Spleen (tissue), 11 donors: ENCODE measurements around the gene GMEB1. TPM values are rescaled to one million over a fixed set of nuclear protein-coding genes. Genes with fewer than 3 reads are reported as not detected.

Experiments
- DNase-seq: peaks from one replicate; pipeline ENCODE4 v3.0.0-alpha.2; 2020
- H3K27ac ChIP-seq, 8 donors: fragments of 200-600 bp; sonication (generic) in 7 of 8; 1 replicate in 4 of 8; 2 replicates in 4 of 8; pipeline versions ENCODE4 v1.5.0 to v1.8.0; 2016 to 2021; ENCODE audit warnings: inconsistent platforms in 4 of 8, mild to moderate bottlenecking in 4 of 8, moderate library complexity in 1 of 8
- H3K27me3 ChIP-seq, 7 donors: fragments of 200-600 bp; sonication (generic) in 6 of 7; replicated peaks in 1 of 7; 1 replicate in 4 of 7; 2 replicates in 3 of 7; pipeline versions ENCODE4 v1.5.0 to v1.8.0; 2016 to 2021; ENCODE audit warnings: inconsistent platforms in 3 of 7, mild to moderate bottlenecking in 1 of 7
- H3K36me3 ChIP-seq, 6 donors: fragments of 200-600 bp; sonication (generic) in 5 of 6; 1 replicate in 4 of 6; 2 replicates in 2 of 6; pipeline versions ENCODE4 v1.5.0 to v1.8.0; 2016 to 2021; ENCODE audit warnings: inconsistent platforms in 2 of 6
- H3K4me1 ChIP-seq, 6 donors: fragments of 200-600 bp; sonication (generic) in 5 of 6; 1 replicate in 3 of 6; 2 replicates in 3 of 6; pipeline versions ENCODE4 v1.5.0 to v1.8.0; 2016 to 2021; ENCODE audit warnings: inconsistent platforms in 3 of 6
- H3K4me3 ChIP-seq, 8 donors: fragments of 200-600 bp; sonication (generic) in 7 of 8; 1 replicate in 4 of 8; 2 replicates in 4 of 8; pipeline versions ENCODE4 v1.5.0 to v1.8.0; 2016 to 2021; ENCODE audit warnings: inconsistent platforms in 4 of 8, mild to moderate bottlenecking in 4 of 8, moderate library complexity in 2 of 8
- H3K9me3 ChIP-seq, 8 donors: fragments of 200-600 bp; sonication (generic) in 7 of 8; 1 replicate in 4 of 8; 2 replicates in 4 of 8; pipeline versions ENCODE4 v1.5.0 to v1.8.0; 2016 to 2021; ENCODE audit warnings: inconsistent platforms in 4 of 8
- POLR2A ChIP-seq, 3 donors: fragments of 450-650 bp; IDR thresholded peaks; one replicate each; pipeline ENCODE4 v1.5.1; 2017; ENCODE audit warnings: antibody characterized with exemption in 3 of 3, mild to moderate bottlenecking in 1 of 3
- POLR2AphosphoS5 ChIP-seq, 3 donors: sonication (generic); formaldehyde crosslinking; IDR thresholded peaks; one replicate each; pipeline ENCODE4 v1.5.1; 2017; ENCODE audit warnings: antibody characterized with exemption in 3 of 3
- WGBS, 5 donors: extraction: QIAGEN DNeasy Blood & Tissue Kit in 3 of 5; methylation state at CpG; one replicate each; pipeline versions ENCODE4 v1.1.5 to v1.1.7; 2013 to 2018; 5-methylcytosine and 5-hydroxymethylcytosine counted together
- intact Hi-C: fragments of 100-400 bp; cut with DNase I; formaldehyde crosslinking; loops from one replicate; pipeline ENCODE4 v1.15.0; 2023; ENCODE audit warnings: low total_unique reads
- polyA plus RNA-seq, 3 donors: library from polyadenylated mRNA; stranded (reverse); fragments of 200-250 nt; gene quantifications; one replicate each; pipeline ENCODE4 v1.2.1, GENCODE V29; 2013
- total RNA-seq, 7 donors: library from RNA; depleted of rRNA in 3 of 7; stranded (reverse); fragments of >200 nt in 3 of 7; fragmentation: NEBNext Ultra II Directional in 4 of 7; extraction: Animal tissue kit (Norgen Biotek cat#: 25700) in 4 of 7; gene quantifications; one replicate each; pipeline versions ENCODE4 v1.1.0 to v1.2.1, GENCODE V29; 2016 to 2021
- TF ChIP-seq, protein P1 (sequence below), 11 experiments: fragments of 200-600 bp in 7 of 11; fragments of 450-650 bp in 4 of 11; sonication (generic) in 4 of 11; IDR thresholded peaks in 8 of 11; conservative IDR thresholded peaks in 3 of 11; 1 replicate in 7 of 11; 2 replicates in 4 of 11; pipeline versions ENCODE4 v1.4.0 to v1.8.0; 2016 to 2021; ENCODE audit warnings: antibody characterized with exemption in 11 of 11, inconsistent platforms in 4 of 11, mild to moderate bottlenecking in 1 of 11
- donor health status: healthy with polysubstance abuse.
- donor health status: DM: no; HTN: no; CAD: no; lungs with moderate emphysema.
- donor health status: DM: no; HTN: no; CAD: no.
- donor health status: Bipolar disorder and iron deficiency.
- donor health status: healthy.
- donor health status: DM: no; HTN: no; CAD: no.
- donor health status: DM: yes; HTN: yes; CAD: no.

GMEB1 gene
- total and polyA plus RNA-seq, 10 donors = 3.6 to 20.6 (median 16.4) TPM

GRCh38 chr1:28703629-28704028, 35.0 kb downstream of the GMEB1 start:
- no peaks in the 10 kb centered on the region for H3K9me3 ChIP-seq
- no peak for TF ChIP-seq POLR2A (IDR thresholded peaks at IDR 0.05)
- TF ChIP-seq, protein P1, sequence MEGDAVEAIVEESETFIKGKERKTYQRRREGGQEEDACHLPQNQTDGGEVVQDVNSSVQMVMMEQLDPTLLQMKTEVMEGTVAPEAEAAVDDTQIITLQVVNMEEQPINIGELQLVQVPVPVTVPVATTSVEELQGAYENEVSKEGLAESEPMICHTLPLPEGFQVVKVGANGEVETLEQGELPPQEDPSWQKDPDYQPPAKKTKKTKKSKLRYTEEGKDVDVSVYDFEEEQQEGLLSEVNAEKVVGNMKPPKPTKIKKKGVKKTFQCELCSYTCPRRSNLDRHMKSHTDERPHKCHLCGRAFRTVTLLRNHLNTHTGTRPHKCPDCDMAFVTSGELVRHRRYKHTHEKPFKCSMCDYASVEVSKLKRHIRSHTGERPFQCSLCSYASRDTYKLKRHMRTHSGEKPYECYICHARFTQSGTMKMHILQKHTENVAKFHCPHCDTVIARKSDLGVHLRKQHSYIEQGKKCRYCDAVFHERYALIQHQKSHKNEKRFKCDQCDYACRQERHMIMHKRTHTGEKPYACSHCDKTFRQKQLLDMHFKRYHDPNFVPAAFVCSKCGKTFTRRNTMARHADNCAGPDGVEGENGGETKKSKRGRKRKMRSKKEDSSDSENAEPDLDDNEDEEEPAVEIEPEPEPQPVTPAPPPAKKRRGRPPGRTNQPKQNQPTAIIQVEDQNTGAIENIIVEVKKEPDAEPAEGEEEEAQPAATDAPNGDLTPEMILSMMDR (IDR thresholded peaks at IDR 0.05 in 8 of 11, conservative IDR thresholded peaks at IDR 0.05 in 3 of 11) = no peak
- TF ChIP-seq POLR2AphosphoS5 (IDR thresholded peaks at IDR 0.05) = no peak
- H3K36me3 ChIP-seq = peaks cover 0 to 100% (median 86%) of the 10 kb centered on the region in 6 donors
- H3K27ac ChIP-seq = no peak overlapping the region
- H3K27me3 ChIP-seq = no peaks in the 10 kb centered on the region
- H3K4me3 ChIP-seq = no peak overlapping the region
- DNase-seq = no peak
- WGBS, 5 donors = 92 to 97% (median 94%) methylated on average over 3 of the region's 3 CpGs
- intact Hi-C loops = no loop called here
- H3K4me1 ChIP-seq = no peaks in the 10 kb centered on the region

- Histone ChIP-seq H3K4me1 (no peaks in the 10 kb centered on the region), H3K36me3 (peaks cover 0 to 64% (median 39%) of the 10 kb centered on the region in 6 donors), H3K9me3 (no peaks in the 10 kb centered on the region), H3K27ac (no peak overlapping the region), H3K27me3 (no peaks in the 10 kb centered on the region), H3K4me3 (no peak overlapping the region)
- 90 to 97% (median 94%) methylated on average over 2 of the region's 2 CpGs for WGBS, 5 donors
- TF ChIP-seq POLR2A (IDR thresholded peaks at IDR 0.05) (no peak), POLR2AphosphoS5 (IDR thresholded peaks at IDR 0.05) (no peak)
- TF ChIP-seq, protein P1 (IDR thresholded peaks at IDR 0.05 in 8 of 11, conservative IDR thresholded peaks at IDR 0.05 in 3 of 11) = no peak
- DNase-seq = no peak
- intact Hi-C loops = no loop called here
These were observed 47.8 kb downstream of the GMEB1 start for GRCh38 chr1:28716336-28716735.

DNA sequence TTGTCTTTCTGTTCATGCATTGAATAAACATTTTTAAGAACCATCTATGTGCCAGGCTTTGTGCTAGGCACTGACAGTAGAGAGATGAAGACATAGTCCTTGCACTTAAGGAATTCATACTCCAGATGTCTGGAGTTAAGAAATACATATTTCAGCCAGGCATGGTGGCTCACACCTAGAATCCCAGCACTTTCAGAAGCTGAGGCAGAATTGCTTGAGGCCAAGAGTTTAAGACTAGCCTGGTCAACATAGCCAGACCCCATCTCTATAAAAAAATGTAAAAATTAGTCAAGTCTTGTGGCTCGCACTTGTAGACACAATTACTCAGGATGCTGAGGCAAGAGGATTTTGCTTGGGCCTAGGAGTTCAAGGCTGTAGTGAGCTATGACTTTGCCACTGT, 49.6 kb downstream of the GMEB1 start:
- no peak overlapping the region for H3K4me3 ChIP-seq
- H3K36me3 ChIP-seq = peaks cover 0 to 46% (median 23%) of the 10 kb centered on the region in 6 donors
- 84 to 100% (median 96%) methylated on average over 1 of the region's 1 CpG for WGBS, 5 donors
- TF ChIP-seq POLR2AphosphoS5 (IDR thresholded peaks at IDR 0.05) (no peak), POLR2A (IDR thresholded peaks at IDR 0.05) (no peak)
- TF ChIP-seq, protein P1 (IDR thresholded peaks at IDR 0.05 in 8 of 11, conservative IDR thresholded peaks at IDR 0.05 in 3 of 11) = no peak
- H3K27ac ChIP-seq = no peak overlapping the region
- no peaks in the 10 kb centered on the region for H3K9me3 ChIP-seq
- intact Hi-C loops = no loop called here
- no peaks in the 10 kb centered on the region for H3K4me1 ChIP-seq
- no peaks in the 10 kb centered on the region for H3K27me3 ChIP-seq
- DNase-seq = no peak

DNA sequence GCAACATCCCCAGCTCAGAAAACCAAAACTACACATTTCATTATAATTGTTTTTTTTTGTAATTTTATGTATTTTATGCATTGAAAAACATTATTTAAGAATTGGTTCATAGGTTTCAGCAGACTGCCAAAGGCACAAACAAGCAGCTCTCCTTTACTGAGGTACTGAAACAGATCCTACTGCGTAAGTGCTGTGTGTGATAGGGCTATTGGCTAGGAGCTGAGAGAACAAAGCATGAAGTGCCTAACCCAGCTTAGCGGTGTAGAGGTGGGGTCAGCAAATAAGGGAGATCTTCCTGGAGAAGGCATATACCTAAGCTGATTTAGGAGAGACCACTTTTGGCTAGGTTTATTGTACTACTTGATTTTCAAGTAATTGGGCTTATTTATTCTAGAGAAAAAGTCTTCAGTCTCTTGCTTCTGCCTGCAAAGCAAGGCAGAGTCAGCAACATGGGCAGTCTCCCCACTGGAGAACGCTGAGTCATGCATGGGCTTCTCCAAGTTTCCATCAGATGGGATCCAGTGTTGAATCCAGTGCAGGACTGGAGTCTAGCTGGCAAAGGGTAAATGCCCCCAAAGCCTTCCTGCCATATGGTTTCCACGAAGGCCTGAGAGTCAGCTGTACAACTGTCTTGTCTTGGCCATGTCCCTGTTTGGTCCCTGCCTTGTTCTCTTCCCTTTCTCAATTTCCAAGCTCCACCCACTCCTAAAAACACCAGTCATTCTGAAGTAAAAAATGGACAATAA, 50.2 kb downstream of the GMEB1 start:
- 86 to 92% (median 89%) methylated on average over 4 of the region's 4 CpGs for WGBS, 5 donors
- TF ChIP-seq POLR2A (IDR thresholded peaks at IDR 0.05) = no peak
- Histone ChIP-seq H3K4me3 (no peak overlapping the region), H3K36me3 (peaks cover 0 to 40% (median 18%) of the 10 kb centered on the region in 6 donors), H3K9me3 (no peaks in the 10 kb centered on the region), H3K4me1 (no peaks in the 10 kb centered on the region), H3K27ac (peak overlapping the region in 1 of 8 donors; percentile 9), H3K27me3 (no peaks in the 10 kb centered on the region)
- intact Hi-C loops = no loop called here
- no peak for DNase-seq
